Measurements from ENCODE around the gene DAAM2. TPM values are rescaled to one million over a fixed set of nuclear protein-coding genes. Genes with fewer than 3 reads are reported as not detected.

DAAM2 gene
- total RNA-seq, 6 experiments from 2014 or later, result 2.2 to 9.0 (median 8.0) TPM

DNA sequence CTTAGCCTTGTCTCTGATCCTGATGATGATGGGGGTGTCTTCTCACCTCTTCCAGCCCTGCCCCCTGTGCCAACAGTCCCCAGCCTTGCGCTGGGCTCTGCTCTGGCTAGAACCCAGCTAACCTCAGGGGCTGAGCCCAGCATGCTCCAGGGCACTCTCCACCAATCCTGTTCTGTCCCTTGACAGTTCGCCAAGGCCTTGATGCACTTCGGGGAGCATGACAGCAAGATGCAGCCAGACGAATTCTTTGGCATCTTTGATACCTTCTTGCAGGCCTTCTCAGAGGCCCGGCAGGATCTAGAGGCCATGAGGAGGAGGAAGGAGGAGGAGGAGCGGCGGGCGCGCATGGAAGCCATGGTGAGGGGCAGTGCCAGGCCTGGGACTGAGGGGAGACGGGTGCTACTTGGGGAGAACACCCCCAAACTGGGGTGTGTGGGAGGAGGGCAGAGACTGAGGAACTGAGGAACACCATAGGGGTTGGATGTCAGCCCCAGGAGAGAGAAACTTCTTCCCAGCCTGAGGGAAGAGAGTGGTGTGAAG is 109.0 kb downstream of the DAAM2 start:
- TF ChIP-seq, protein P1, sequence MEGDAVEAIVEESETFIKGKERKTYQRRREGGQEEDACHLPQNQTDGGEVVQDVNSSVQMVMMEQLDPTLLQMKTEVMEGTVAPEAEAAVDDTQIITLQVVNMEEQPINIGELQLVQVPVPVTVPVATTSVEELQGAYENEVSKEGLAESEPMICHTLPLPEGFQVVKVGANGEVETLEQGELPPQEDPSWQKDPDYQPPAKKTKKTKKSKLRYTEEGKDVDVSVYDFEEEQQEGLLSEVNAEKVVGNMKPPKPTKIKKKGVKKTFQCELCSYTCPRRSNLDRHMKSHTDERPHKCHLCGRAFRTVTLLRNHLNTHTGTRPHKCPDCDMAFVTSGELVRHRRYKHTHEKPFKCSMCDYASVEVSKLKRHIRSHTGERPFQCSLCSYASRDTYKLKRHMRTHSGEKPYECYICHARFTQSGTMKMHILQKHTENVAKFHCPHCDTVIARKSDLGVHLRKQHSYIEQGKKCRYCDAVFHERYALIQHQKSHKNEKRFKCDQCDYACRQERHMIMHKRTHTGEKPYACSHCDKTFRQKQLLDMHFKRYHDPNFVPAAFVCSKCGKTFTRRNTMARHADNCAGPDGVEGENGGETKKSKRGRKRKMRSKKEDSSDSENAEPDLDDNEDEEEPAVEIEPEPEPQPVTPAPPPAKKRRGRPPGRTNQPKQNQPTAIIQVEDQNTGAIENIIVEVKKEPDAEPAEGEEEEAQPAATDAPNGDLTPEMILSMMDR (IDR thresholded peaks at IDR 0.05), result no peak
- DNase-seq, result no peak
- H3K27ac Mint-ChIP-seq, result no peak overlapping the region
- no peak overlapping the region for H3K4me3 Mint-ChIP-seq
- H3K9me3 Mint-ChIP-seq, result no peaks in the 10 kb centered on the region
- H3K27me3 Mint-ChIP-seq (ENCODE audit: insufficient read depth), result peaks cover 7% of the 10 kb centered on the region
- H3K4me1 Mint-ChIP-seq (ENCODE audit: low read depth), result peaks cover 7% of the 10 kb centered on the region
- no peaks in the 10 kb centered on the region for H3K36me3 Mint-ChIP-seq (ENCODE audit: low read depth)

DNA sequence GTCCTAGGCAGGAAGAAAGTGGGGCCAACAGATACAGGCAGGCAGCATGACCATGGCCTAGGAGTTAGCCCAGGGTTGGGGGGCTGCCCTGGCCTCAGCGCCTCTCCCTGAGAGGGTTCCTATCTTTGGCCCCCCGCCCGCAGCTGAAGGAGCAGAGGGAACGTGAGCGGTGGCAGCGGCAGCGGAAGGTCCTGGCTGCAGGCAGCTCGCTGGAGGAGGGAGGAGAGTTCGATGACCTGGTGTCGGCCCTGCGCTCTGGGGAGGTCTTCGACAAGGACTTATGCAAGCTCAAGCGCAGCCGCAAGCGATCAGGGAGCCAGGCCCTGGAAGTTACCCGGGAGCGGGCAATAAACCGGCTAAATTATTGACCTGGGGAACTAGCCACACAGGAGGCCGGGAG is 109.5 kb downstream of the DAAM2 start:
- TF ChIP-seq, protein P1 (IDR thresholded peaks at IDR 0.05), result no peak
- Mint-ChIP-seq H3K4me3 (no peak overlapping the region), H3K36me3 (ENCODE audit: low read depth) (no peaks in the 10 kb centered on the region), H3K9me3 (no peaks in the 10 kb centered on the region), H3K27ac (no peak overlapping the region), H3K4me1 (ENCODE audit: low read depth) (peaks cover 7% of the 10 kb centered on the region), H3K27me3 (ENCODE audit: insufficient read depth) (peaks cover 7% of the 10 kb centered on the region)
- no peak for DNase-seq

DNA sequence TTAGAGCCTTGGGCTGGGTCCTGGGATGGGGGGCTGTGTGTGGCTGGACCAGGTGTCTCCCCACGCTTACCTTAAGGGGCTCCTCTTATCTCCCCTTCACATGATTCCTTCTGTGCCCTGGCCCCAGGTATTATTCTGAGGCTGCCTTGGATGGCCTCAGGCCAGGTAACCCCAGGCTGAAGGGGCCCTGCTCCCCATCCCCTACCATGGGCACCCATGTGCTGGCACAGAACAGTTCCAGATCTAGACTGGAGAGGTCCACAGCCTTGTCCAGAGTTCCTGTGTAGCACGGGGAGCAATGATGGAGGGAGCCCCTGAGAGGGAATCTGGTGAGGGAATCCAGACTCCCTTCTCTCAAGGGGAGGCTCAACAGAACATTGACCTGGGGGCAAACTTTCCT is 110.0 kb downstream of the DAAM2 start:
- H3K4me3 Mint-ChIP-seq, result no peak overlapping the region
- TF ChIP-seq, protein P1 (IDR thresholded peaks at IDR 0.05), result no peak
- H3K27me3 Mint-ChIP-seq (ENCODE audit: insufficient read depth), result peaks cover 7% of the 10 kb centered on the region
- no peaks in the 10 kb centered on the region for H3K9me3 Mint-ChIP-seq
- no peaks in the 10 kb centered on the region for H3K36me3 Mint-ChIP-seq (ENCODE audit: low read depth)
- no peak for DNase-seq
- no peak overlapping the region for H3K27ac Mint-ChIP-seq
- H3K4me1 Mint-ChIP-seq (ENCODE audit: low read depth), result peaks cover 7% of the 10 kb centered on the region

DNA sequence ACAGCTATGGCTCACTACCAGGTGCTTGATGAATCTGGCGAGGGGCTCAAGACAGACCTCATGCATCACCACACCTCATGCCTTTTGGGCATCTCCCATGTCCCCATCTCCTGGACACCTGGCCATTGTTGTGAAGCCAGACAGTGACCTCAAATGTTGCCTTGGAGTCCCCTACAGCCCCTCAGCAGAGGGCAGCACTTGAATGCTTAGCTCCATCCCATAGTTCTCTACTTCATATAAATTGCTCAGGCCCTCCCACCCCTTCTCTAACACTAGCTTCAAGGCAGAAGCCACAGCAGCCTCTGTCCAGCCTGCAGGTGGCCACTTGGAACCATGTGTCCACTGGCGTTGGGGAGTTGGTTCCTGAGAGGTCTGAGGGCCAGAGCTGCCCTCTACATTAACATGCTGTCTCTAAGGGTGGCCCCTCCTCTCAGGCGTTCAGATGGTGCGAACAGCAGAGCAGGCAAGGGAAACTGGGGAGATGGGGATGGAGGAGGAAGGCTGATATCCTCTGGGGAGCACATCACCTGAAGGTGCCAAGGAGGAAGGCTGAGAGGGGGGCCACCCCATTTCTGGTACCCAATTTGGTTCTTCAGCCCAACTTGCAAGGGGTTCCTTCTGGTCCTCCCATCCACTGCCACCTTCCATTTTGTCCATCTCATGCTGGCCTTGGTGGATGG is 110.8 kb downstream of the DAAM2 start:
- Mint-ChIP-seq H3K27ac (no peak overlapping the region), H3K27me3 (ENCODE audit: insufficient read depth) (peaks cover 7% of the 10 kb centered on the region), H3K9me3 (no peaks in the 10 kb centered on the region), H3K36me3 (ENCODE audit: low read depth) (no peaks in the 10 kb centered on the region), H3K4me3 (no peak overlapping the region), H3K4me1 (ENCODE audit: low read depth) (peaks cover 7% of the 10 kb centered on the region)
- DNase-seq, result no peak
- TF ChIP-seq, protein P1 (IDR thresholded peaks at IDR 0.05), result peak; percentile 13; the same call in 1 of the 2 replicates

DNA sequence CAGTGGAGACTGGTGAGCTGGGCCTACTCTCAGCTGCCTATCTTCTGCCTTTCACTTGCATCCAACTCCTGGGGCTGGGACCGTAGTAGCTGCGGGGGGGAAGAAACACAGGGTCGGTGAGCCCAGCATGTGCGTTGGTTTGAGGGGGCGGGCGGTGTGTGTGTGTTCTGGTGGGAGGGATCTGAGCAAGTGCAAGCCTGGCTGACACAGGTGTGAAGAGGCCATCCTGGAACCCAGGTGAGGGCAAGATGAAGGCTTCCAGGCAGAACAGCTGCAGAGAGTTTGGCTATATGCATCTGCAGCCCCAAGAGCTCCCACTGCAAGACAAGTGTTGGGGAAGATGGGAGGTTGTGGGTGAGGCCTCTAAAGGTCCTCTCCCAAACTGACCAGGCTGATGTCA is 111.5 kb downstream of the DAAM2 start:
- Mint-ChIP-seq H3K36me3 (ENCODE audit: low read depth) (no peaks in the 10 kb centered on the region), H3K27me3 (ENCODE audit: insufficient read depth) (peaks cover 4% of the 10 kb centered on the region), H3K9me3 (no peaks in the 10 kb centered on the region), H3K4me3 (no peak overlapping the region), H3K27ac (no peak overlapping the region), H3K4me1 (ENCODE audit: low read depth) (peaks cover 7% of the 10 kb centered on the region)
- no peak for DNase-seq
- TF ChIP-seq, protein P1 (IDR thresholded peaks at IDR 0.05), result no peak
